ENCODE measurements around the gene C17orf78.

C17orf78 gene

DNA sequence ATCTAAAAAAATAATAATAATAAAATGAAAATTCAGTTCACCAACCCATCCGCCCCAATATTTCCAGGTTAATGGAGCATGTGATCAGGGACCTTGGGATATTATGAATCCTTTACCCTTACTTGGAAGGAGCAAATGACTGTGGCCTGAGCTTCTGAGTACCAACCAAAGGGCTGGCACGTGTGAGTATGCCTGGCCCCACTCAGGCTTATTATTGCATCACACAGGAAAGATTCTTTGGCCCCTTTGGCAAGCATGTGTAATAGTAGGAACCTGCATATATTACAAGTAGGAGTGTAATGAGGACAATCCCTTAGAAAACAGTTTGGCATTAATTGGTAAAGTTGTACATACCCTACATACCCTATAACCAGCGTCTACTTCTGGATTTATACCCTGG is 7.2 kb upstream of the C17orf78 start:
- no peak for DNase-seq (ENCODE audit: low read depth)
- no peak overlapping the region for H3K4me3 ChIP-seq (ENCODE audit: low read depth, low read length)
- TF ChIP-seq, protein P1, sequence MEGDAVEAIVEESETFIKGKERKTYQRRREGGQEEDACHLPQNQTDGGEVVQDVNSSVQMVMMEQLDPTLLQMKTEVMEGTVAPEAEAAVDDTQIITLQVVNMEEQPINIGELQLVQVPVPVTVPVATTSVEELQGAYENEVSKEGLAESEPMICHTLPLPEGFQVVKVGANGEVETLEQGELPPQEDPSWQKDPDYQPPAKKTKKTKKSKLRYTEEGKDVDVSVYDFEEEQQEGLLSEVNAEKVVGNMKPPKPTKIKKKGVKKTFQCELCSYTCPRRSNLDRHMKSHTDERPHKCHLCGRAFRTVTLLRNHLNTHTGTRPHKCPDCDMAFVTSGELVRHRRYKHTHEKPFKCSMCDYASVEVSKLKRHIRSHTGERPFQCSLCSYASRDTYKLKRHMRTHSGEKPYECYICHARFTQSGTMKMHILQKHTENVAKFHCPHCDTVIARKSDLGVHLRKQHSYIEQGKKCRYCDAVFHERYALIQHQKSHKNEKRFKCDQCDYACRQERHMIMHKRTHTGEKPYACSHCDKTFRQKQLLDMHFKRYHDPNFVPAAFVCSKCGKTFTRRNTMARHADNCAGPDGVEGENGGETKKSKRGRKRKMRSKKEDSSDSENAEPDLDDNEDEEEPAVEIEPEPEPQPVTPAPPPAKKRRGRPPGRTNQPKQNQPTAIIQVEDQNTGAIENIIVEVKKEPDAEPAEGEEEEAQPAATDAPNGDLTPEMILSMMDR (IDR thresholded peaks at IDR 0.05; ENCODE audit: insufficient read depth, low read depth, low read length, missing control alignments), result no peak

DNA sequence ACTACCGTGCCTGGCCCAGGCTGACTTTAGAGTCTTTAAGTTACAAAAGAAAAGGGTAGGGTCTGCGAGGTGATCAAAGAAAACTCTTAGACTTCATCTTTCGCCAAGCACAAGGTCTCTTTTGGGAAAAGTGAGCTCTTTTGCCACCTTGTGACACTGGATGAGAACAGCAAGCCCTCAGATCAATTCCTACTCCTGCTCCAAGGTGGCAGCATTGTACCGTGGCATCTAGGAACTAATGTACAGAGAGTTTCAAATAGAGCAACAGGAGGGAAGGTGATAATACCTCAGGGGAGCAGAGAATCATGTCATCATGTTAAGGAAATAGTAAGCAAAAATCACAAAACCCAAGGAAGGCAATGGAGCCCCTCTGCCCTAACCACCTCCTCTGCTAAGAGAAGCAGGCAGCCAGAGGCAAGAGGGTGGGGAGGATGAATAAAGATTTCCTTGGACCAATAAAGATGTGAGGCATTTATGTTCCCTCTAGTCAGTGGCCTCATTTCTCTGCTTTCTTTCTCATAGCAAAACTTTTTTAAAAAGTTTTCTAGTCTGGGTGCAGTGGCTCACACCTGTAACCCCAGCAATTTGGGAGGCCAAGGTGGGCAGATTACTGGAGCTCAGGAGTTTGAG is 2.1 kb upstream of the C17orf78 start:
- peak; percentile 90 for DNase-seq (ENCODE audit: low read depth)
- TF ChIP-seq, protein P1 (IDR thresholded peaks at IDR 0.05; ENCODE audit: insufficient read depth, low read depth, low read length, missing control alignments), result peak; percentile 99

GRCh38 chr17:37382056-37382455 is 6.3 kb downstream of the C17orf78 start:
- H3K4me3 ChIP-seq (ENCODE audit: low read depth, low read length), result no peak overlapping the region
- TF ChIP-seq, protein P1 (IDR thresholded peaks at IDR 0.05; ENCODE audit: insufficient read depth, low read depth, low read length, missing control alignments), result no peak
- DNase-seq (ENCODE audit: low read depth), result no peak

More for the DNA sequence above, 2.1 kb upstream of the C17orf78 start:
- H3K4me3 ChIP-seq (ENCODE audit: low read depth, low read length), result no peak overlapping the region

- no peak overlapping the region for H3K4me3 ChIP-seq (ENCODE audit: low read depth, low read length)
- DNase-seq (ENCODE audit: low read depth), result no peak
- TF ChIP-seq, protein P1 (IDR thresholded peaks at IDR 0.05; ENCODE audit: insufficient read depth, low read depth, low read length, missing control alignments), result no peak
Measured at GRCh38 chr17:37384560-37385149, 8.9 kb downstream of the C17orf78 start.

- H3K4me3 ChIP-seq (ENCODE audit: low read depth, low read length), result no peak overlapping the region
- TF ChIP-seq, protein P1 (IDR thresholded peaks at IDR 0.05; ENCODE audit: insufficient read depth, low read depth, low read length, missing control alignments), result no peak
- DNase-seq (ENCODE audit: low read depth), result no peak
Measured at GRCh38 chr17:37385474-37385990, 9.7 kb downstream of the C17orf78 start.

GRCh38 chr17:37386462-37386861 is 10.7 kb downstream of the C17orf78 start:
- TF ChIP-seq, protein P1 (IDR thresholded peaks at IDR 0.05; ENCODE audit: insufficient read depth, low read depth, low read length, missing control alignments), result no peak
- no peak overlapping the region for H3K4me3 ChIP-seq (ENCODE audit: low read depth, low read length)
- no peak for DNase-seq (ENCODE audit: low read depth)
